Keratinocyte (primary cell): ENCODE measurements around the gene LAMTOR5. TPM values are rescaled to one million over a fixed set of nuclear protein-coding genes. Genes with fewer than 3 reads are reported as not detected.

Experiments used
- DNase-seq: peaks from one replicate; pipeline ENCODE4 v3.0.0-alpha.2; 2011; ENCODE audit warnings: low read depth, missing footprints, low spot score
- FAIRE-seq: peaks from 2 replicates; lab custom pipeline; 2011; peaks lifted over from hg19 to GRCh38; lab: Jason Lieb, UNC
- H2AFZ ChIP-seq: 2 replicates; pipeline ENCODE4 v1.6.0; 2012; ENCODE audit warnings: low read length, control low read depth, inconsistent platforms; ENCODE audit not compliant: control insufficient read depth
- H3K27ac ChIP-seq: 2 replicates; pipeline ENCODE4 v1.5.1; 2011; ENCODE audit warnings: low read length; ENCODE audit not compliant: control insufficient read depth, insufficient read depth
- H3K27me3 ChIP-seq: 3 replicates; pipeline ENCODE4 v1.6.0; 2011; ENCODE audit warnings: low read length; ENCODE audit not compliant: control insufficient read depth, insufficient read depth; ENCODE audit errors: extremely low read depth
- H3K36me3 ChIP-seq, 2 experiments: 2 replicates in 1 of 2; 3 replicates in 1 of 2; pipeline ENCODE4 v1.5.1; 2011; ENCODE audit warnings: low read length in 2 of 2, mild to moderate bottlenecking in 1 of 2; ENCODE audit not compliant: control insufficient read depth in 2 of 2, insufficient read depth in 2 of 2; ENCODE audit errors: extremely low read depth in 1 of 2
- H3K4me1 ChIP-seq: 3 replicates; pipeline ENCODE4 v1.5.1; 2011; ENCODE audit warnings: low read length; ENCODE audit not compliant: control insufficient read depth, insufficient read depth; ENCODE audit errors: extremely low read depth
- H3K4me2 ChIP-seq: 3 replicates; pipeline ENCODE4 v1.6.0; 2011; ENCODE audit warnings: low read depth, low read length; ENCODE audit not compliant: control insufficient read depth, insufficient read depth; ENCODE audit errors: extremely low read depth
- H3K4me3 ChIP-seq, 3 experiments: fragments of 200-600 bp in 1 of 3; sonication (generic) in 1 of 3; 2 replicates in 2 of 3; 3 replicates in 1 of 3; pipeline ENCODE4 v1.5.1; 2011 to 2016; ENCODE audit warnings: low read length in 3 of 3, mild to moderate bottlenecking in 3 of 3, control low read depth in 2 of 3, inconsistent platforms in 1 of 3, low read depth in 1 of 3, mixed read lengths in 1 of 3, mixed run types in 1 of 3, moderate library complexity in 1 of 3; ENCODE audit not compliant: control insufficient read depth in 2 of 3, insufficient read depth in 2 of 3; ENCODE audit errors: extremely low read depth in 1 of 3
- H3K79me2 ChIP-seq: 2 replicates; pipeline ENCODE4 v1.6.0; 2012; ENCODE audit warnings: low read length; ENCODE audit not compliant: control insufficient read depth, insufficient read depth
- H3K9ac ChIP-seq: 3 replicates; pipeline ENCODE4 v1.6.0; 2011; ENCODE audit warnings: low read length; ENCODE audit not compliant: control insufficient read depth, insufficient read depth; ENCODE audit errors: extremely low read depth
- H3K9me1 ChIP-seq: 3 replicates; pipeline ENCODE4 v1.6.0; 2011; ENCODE audit warnings: low read length; ENCODE audit not compliant: control insufficient read depth, insufficient read depth; ENCODE audit errors: extremely low read depth
- H3K9me3 ChIP-seq: 2 replicates; pipeline ENCODE4 v1.5.1; 2012; ENCODE audit warnings: low read depth, low read length; ENCODE audit not compliant: control insufficient read depth
- H4K20me1 ChIP-seq: 3 replicates; pipeline ENCODE4 v1.6.0; 2011; ENCODE audit warnings: low read length; ENCODE audit not compliant: control insufficient read depth, insufficient read depth; ENCODE audit errors: extremely low read depth
- CTCF ChIP-seq, 3 experiments: IDR thresholded peaks in 1 of 3; conservative IDR thresholded peaks in 1 of 3; optimal IDR thresholded peaks in 1 of 3; 2 replicates in 2 of 3; 3 replicates in 1 of 3; pipeline versions ENCODE3 to v1.5.1; 2011; ENCODE audit warnings: low read length in 3 of 3, mild to moderate bottlenecking in 3 of 3, moderate library complexity in 2 of 3, control low read depth in 1 of 3, inconsistent platforms in 1 of 3; ENCODE audit not compliant: insufficient read depth in 2 of 3; ENCODE audit errors: extremely low read depth in 1 of 3
- EZH2 ChIP-seq: IDR thresholded peaks from one replicate; pipeline ENCODE4 v1.6.1; 2012; ENCODE audit warnings: inconsistent platforms, mild to moderate bottlenecking, low read length, moderate library complexity
- dilution Hi-C: fragments of 300-500 bp; cut with MboI; formaldehyde crosslinking; loops from one replicate; pipeline ENCODE4 v1.7.0; 2020; ENCODE audit warnings: low sequenced_read_pairs; ENCODE audit not compliant: extremely low pct_ligation_motif_present
- polyA plus RNA-seq, 5 experiments: library from polyadenylated mRNA; depleted of rRNA in 3 of 5; stranded (reverse) in 3 of 5; stranded (forward) in 1 of 5; unstranded in 1 of 5; fragments of >200 nt; gene quantifications; 1 replicate in 1 of 5; 2 replicates in 3 of 5; 3 replicates in 1 of 5; pipeline versions ENCODE4 v1.2.1 to v1.2.3, GENCODE V29; 2011 to 2012; ENCODE audit warnings: missing spikeins in 2 of 5, low read depth in 1 of 5, low replicate concordance in 1 of 5

LAMTOR5 gene
- polyA plus RNA-seq, 1 donor (not counting 4 experiments of a cell fraction or from before 2014, with no cell fraction given) = 365 TPM

- no peak overlapping the region for H3K27ac ChIP-seq
- no peaks in the 10 kb centered on the region for H4K20me1 ChIP-seq
- no peak overlapping the region for H2AFZ ChIP-seq
- no peaks in the 10 kb centered on the region for H3K27me3 ChIP-seq
- H3K9me3 ChIP-seq = no peaks in the 10 kb centered on the region
- FAIRE-seq (no peak), DNase-seq (no peak)
- H3K79me2 ChIP-seq = no peaks in the 10 kb centered on the region
- TF ChIP-seq CTCF (optimal IDR thresholded peaks at IDR 0.05 in 1 of 3, IDR thresholded peaks at IDR 0.05 in 1 of 3, conservative IDR thresholded peaks at IDR 0.05 in 1 of 3; ENCODE audit: extremely low read depth in 1 of 3, insufficient read depth in 2 of 3, low read length in 3 of 3) (no peak), EZH2 (no peak)
- no peaks in the 10 kb centered on the region for H3K36me3 ChIP-seq
- H3K9me1 ChIP-seq = no peaks in the 10 kb centered on the region
- no peak overlapping the region for H3K4me2 ChIP-seq
- H3K4me1 ChIP-seq = peaks cover 4% of the 10 kb centered on the region
- H3K9ac ChIP-seq = no peak overlapping the region
- H3K4me3 ChIP-seq = no peak overlapping the region
- dilution Hi-C loops = no loop called here
Measured at GRCh38 chr1:110385369-110385768, 22.1 kb downstream of the LAMTOR5 start.

GRCh38 chr1:110384581-110385321 lies 22.7 kb downstream of the LAMTOR5 start:
- DNase-seq = no peak
- Histone ChIP-seq H3K9me3 (no peaks in the 10 kb centered on the region), H3K27ac (no peak overlapping the region), H3K4me2 (no peak overlapping the region), H3K79me2 (no peaks in the 10 kb centered on the region), H3K4me3 (no peak overlapping the region), H3K36me3 (no peaks in the 10 kb centered on the region), H2AFZ (no peak overlapping the region), H3K9me1 (no peaks in the 10 kb centered on the region), H3K27me3 (no peaks in the 10 kb centered on the region), H3K9ac (no peak overlapping the region), H3K4me1 (peaks cover 4% of the 10 kb centered on the region), H4K20me1 (no peaks in the 10 kb centered on the region)
- dilution Hi-C loops = no loop called here
- no peak for FAIRE-seq
- TF ChIP-seq EZH2 (no peak), CTCF (optimal IDR thresholded peaks at IDR 0.05 in 1 of 3, IDR thresholded peaks at IDR 0.05 in 1 of 3, conservative IDR thresholded peaks at IDR 0.05 in 1 of 3; ENCODE audit: extremely low read depth in 1 of 3, insufficient read depth in 2 of 3, low read length in 3 of 3) (no peak)
